ENCODE data around the gene CWC25. TPM values are rescaled to one million over a fixed set of nuclear protein-coding genes. Genes with fewer than 3 reads are reported as not detected.
A peak's percentile ranks its signal among the peaks of the same experiment; 100 is the strongest.

The CWC25 gene
- total and polyA plus RNA-seq, 11 donors: 6.7 to 11.1 (median 8.5) TPM

GRCh38 chr17:38869526-38870258 is 44.6 kb upstream of the CWC25 start, which contains the start of gene LASP1:
TSS of gene LASP1 (plus strand) at chr17:38870058. CDS start at chr17:38870190, 132 bp downstream.
- H3K27ac ChIP-seq: peak within 1 kb of the TSS; percentile 93 to 99 (median 96)
- TF ChIP-seq POLR2A (IDR thresholded peaks at IDR 0.05): peak in 1 of 2 donors; percentile 91
- TF ChIP-seq CTCF (IDR thresholded peaks at IDR 0.05): no peak

GRCh38 chr17:38868817-38869525 is 43.9 kb upstream of the CWC25 start:
- ATAC-seq: peak; percentile 74 to 80 (median 75)
- TF ChIP-seq CTCF (IDR thresholded peaks at IDR 0.05): peak in 7 of 12 donors; percentile 18 to 61 (median 33)
- TF ChIP-seq POLR2A (IDR thresholded peaks at IDR 0.05): no peak
- H3K27ac ChIP-seq: peak overlapping the region; percentile 93 to 99 (median 96)

More at GRCh38 chr17:38869526-38870258, 44.6 kb upstream of the CWC25 start, which contains the start of gene LASP1:
- DNase-seq (peak; percentile 90 to 96 (median 92)), ATAC-seq (peak; percentile 61 to 89 (median 84))
- no peaks in the 10 kb centered on the region for H3K27me3 ChIP-seq
- peaks cover 19 to 53% (median 40%) of the 10 kb centered on the region in 12 donors for H3K4me1 ChIP-seq
- WGBS, 4 donors: 0% methylated on average over 27 to 73 of the region's 73 CpGs
- peaks cover 0 to 14% (median 0%) of the 10 kb centered on the region in 9 donors for H3K36me3 ChIP-seq
- intact Hi-C loops (cut with DNase I): loop anchor here in 8 of 10 donors (1.0 to 10.0 kb wide), 13 partner anchors 15 to 295 kb away; partner anchors contain the start of genes FBXO47 (in 5 of the 8), PLXDC1 (in 4 of the 8), ARL5C (in 1 of the 8) and PSMB3 (in 1 of the 8)
- H3K9me3 ChIP-seq: no peaks in the 10 kb centered on the region
- peak within 1 kb of the TSS; percentile 65 to 100 (median 84) for H3K4me3 ChIP-seq

GRCh38 chr17:38867968-38868816 is 43.1 kb upstream of the CWC25 start:
- ATAC-seq: peak in 2 of 4 donors; percentile 4 to 13
- H3K9me3 ChIP-seq: no peaks in the 10 kb centered on the region
- H3K4me1 ChIP-seq: peaks cover 6 to 38% (median 26%) of the 10 kb centered on the region in 12 donors
- no peaks in the 10 kb centered on the region for H3K27me3 ChIP-seq
- H3K36me3 ChIP-seq: peaks cover 0 to 11% (median 0%) of the 10 kb centered on the region in 9 donors
- TF ChIP-seq POLR2A (IDR thresholded peaks at IDR 0.05) (no peak), CTCF (IDR thresholded peaks at IDR 0.05) (no peak)
- 19 to 32% (median 26%) methylated on average over 25 of the region's 25 CpGs for WGBS, 4 donors
- DNase-seq: peak; percentile 67 to 78 (median 72)
- H3K4me3 ChIP-seq: peak overlapping the region in 11 of 12 donors; percentile 65 to 100 (median 86)
- H3K27ac ChIP-seq: peak overlapping the region; percentile 93 to 99 (median 96)
- intact Hi-C loops (cut with DNase I): loop anchor here in 5 of 10 donors (1.0 to 10.0 kb wide), 5 partner anchors 12 to 297 kb away; partner anchors contain the start of genes FBXO47 (in 2 of the 5) and ARL5C (in 1 of the 5)

More at GRCh38 chr17:38868817-38869525, 43.9 kb upstream of the CWC25 start:
- intact Hi-C loops (cut with DNase I): loop anchor here in 5 of 10 donors (1.0 to 10.0 kb wide), 6 partner anchors 15 to 296 kb away; partner anchors contain the start of genes FBXO47 (in 2 of the 5), ARL5C (in 1 of the 5) and RPL23 (in 1 of the 5)
- peak overlapping the region; percentile 65 to 100 (median 84) for H3K4me3 ChIP-seq
- H3K9me3 ChIP-seq: no peaks in the 10 kb centered on the region
- 2 to 6% (median 2%) methylated on average over 26 of the region's 26 CpGs for WGBS, 4 donors
- H3K4me1 ChIP-seq: peaks cover 13 to 45% (median 34%) of the 10 kb centered on the region in 12 donors
- H3K36me3 ChIP-seq: peaks cover 0 to 14% (median 0%) of the 10 kb centered on the region in 9 donors
- no peaks in the 10 kb centered on the region for H3K27me3 ChIP-seq
- peak; percentile 86 to 90 (median 90) for DNase-seq

Data from heart left ventricle (tissue), 16 donors.